Measurements from ENCODE around the gene GNAZ. TPM values are rescaled to one million over a fixed set of nuclear protein-coding genes. Genes with fewer than 3 reads are reported as not detected.
A peak's percentile ranks its signal among the peaks of the same experiment; 100 is the strongest.

GNAZ gene
- total RNA-seq, 2 experiments from 2014 or later, result 0.21 to 0.26 TPM

DNA sequence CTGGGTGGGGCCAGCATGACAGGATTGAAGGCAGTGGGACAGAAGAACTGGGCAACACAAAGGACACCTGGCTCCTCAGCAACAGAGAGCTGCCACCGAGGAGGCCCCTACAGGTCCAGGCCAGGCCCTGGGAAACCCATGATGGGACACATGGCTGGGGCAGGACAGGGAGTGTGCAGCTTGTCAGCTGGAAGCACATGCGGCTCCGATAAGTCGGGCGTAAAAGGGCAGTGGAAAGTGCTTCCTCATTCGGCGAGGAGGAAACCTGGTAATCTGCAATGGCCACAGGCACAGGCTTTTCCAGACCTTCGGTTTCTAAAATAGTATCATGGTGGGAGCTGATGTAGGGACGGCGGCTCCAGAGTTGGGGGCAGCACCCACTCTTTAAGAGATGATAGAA, 16.5 kb downstream of the GNAZ start:
- H3K27ac Mint-ChIP-seq, result no peak overlapping the region
- no peak for ATAC-seq
- no peak overlapping the region for H3K4me3 Mint-ChIP-seq
- POLR2A ChIA-PET, result no interaction called here
- H3K4me1 Mint-ChIP-seq (ENCODE audit: low read depth), result peaks cover 18% of the 10 kb centered on the region
- DNase-seq, result no peak
- no peaks in the 10 kb centered on the region for H3K36me3 Mint-ChIP-seq (ENCODE audit: low read depth)
- H3K27me3 Mint-ChIP-seq (ENCODE audit: low read depth), result peaks cover 15% of the 10 kb centered on the region
- CTCF ChIA-PET, result no interaction called here
- no peaks in the 10 kb centered on the region for H3K9me3 Mint-ChIP-seq (ENCODE audit: insufficient read depth)

DNA sequence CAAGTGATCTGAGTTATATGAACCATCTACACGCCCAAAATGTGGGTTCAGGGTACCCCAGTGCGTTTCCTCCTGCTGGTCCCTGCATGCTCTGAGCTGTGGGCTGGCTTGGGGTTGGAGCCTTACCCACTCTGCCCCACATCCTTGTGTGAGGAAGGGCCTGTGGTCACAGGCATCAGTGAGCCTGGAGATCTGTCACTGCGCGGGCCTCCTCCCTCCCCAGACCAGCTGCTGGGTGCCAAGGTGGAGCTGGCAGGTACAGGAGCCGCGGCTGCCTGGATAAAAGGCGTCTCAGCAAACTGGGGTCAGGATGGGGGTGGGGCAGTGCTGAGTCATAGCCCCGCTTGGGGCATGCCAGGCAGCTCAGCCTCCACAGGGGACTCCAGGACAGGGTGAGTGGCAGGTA, 17.9 kb downstream of the GNAZ start:
- peaks cover 11% of the 10 kb centered on the region for H3K27me3 Mint-ChIP-seq (ENCODE audit: low read depth)
- CTCF ChIA-PET, result no interaction called here
- H3K36me3 Mint-ChIP-seq (ENCODE audit: low read depth), result no peaks in the 10 kb centered on the region
- ATAC-seq (peak; percentile 69), DNase-seq (peak; percentile 45)
- H3K9me3 Mint-ChIP-seq (ENCODE audit: insufficient read depth), result no peaks in the 10 kb centered on the region
- POLR2A ChIA-PET, result no interaction called here
- H3K27ac Mint-ChIP-seq, result no peak overlapping the region
- H3K4me1 Mint-ChIP-seq (ENCODE audit: low read depth), result peaks cover 18% of the 10 kb centered on the region
- no peak overlapping the region for H3K4me3 Mint-ChIP-seq

- Mint-ChIP-seq H3K27ac (peak overlapping the region; percentile 18), H3K4me3 (no peak overlapping the region), H3K27me3 (ENCODE audit: low read depth) (peaks cover 11% of the 10 kb centered on the region), H3K36me3 (ENCODE audit: low read depth) (no peaks in the 10 kb centered on the region), H3K4me1 (ENCODE audit: low read depth) (peaks cover 18% of the 10 kb centered on the region), H3K9me3 (ENCODE audit: insufficient read depth) (no peaks in the 10 kb centered on the region)
- DNase-seq (no peak), ATAC-seq (no peak)
- ChIA-PET CTCF (no interaction called here), POLR2A (no interaction called here)
Measured at GRCh38 chr22:23089010-23089409, 18.7 kb downstream of the GNAZ start.

GRCh38 chr22:23089633-23090456, 19.5 kb downstream of the GNAZ start:
- Mint-ChIP-seq H3K27me3 (ENCODE audit: low read depth) (peaks cover 8% of the 10 kb centered on the region), H3K36me3 (ENCODE audit: low read depth) (no peaks in the 10 kb centered on the region), H3K9me3 (ENCODE audit: insufficient read depth) (no peaks in the 10 kb centered on the region), H3K27ac (no peak overlapping the region), H3K4me1 (ENCODE audit: low read depth) (peaks cover 18% of the 10 kb centered on the region), H3K4me3 (no peak overlapping the region)
- DNase-seq, result no peak
- CTCF ChIA-PET, result no interaction called here
- POLR2A ChIA-PET, result no interaction called here
- no peak for ATAC-seq

DNA sequence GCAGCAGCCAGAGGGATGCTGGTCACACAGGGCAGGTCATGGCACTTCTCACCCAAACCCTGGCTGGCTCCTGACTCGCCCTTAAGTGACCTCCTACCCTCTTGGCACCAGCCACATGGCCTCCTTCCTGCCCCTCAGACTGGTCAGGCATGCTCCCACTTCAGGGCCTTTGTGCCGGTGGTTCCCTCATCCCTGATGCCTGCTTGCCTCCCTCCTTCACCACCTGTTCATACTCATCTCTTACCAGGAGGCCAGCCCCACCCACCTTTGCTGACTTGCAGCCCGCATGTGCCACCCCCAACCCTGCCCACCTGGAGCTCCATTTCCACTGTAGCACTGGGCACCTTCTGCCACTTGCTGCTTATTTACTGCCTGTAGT, 20.1 kb downstream of the GNAZ start:
- no peak for ATAC-seq
- peaks cover 18% of the 10 kb centered on the region for H3K4me1 Mint-ChIP-seq (ENCODE audit: low read depth)

GRCh38 chr22:23091760-23092159, 21.4 kb downstream of the GNAZ start:
- POLR2A ChIA-PET, result no interaction called here
- Mint-ChIP-seq H3K27ac (no peak overlapping the region), H3K36me3 (ENCODE audit: low read depth) (no peaks in the 10 kb centered on the region), H3K27me3 (ENCODE audit: low read depth) (peaks cover 4% of the 10 kb centered on the region), H3K4me3 (no peak overlapping the region), H3K9me3 (ENCODE audit: insufficient read depth) (no peaks in the 10 kb centered on the region), H3K4me1 (ENCODE audit: low read depth) (peaks cover 18% of the 10 kb centered on the region)
- CTCF ChIA-PET, result no interaction called here
- DNase-seq, result no peak
- ATAC-seq, result no peak

More for the DNA sequence above, 20.1 kb downstream of the GNAZ start:
- Mint-ChIP-seq H3K9me3 (ENCODE audit: insufficient read depth) (no peaks in the 10 kb centered on the region), H3K4me3 (no peak overlapping the region), H3K27me3 (ENCODE audit: low read depth) (peaks cover 4% of the 10 kb centered on the region), H3K27ac (no peak overlapping the region), H3K36me3 (ENCODE audit: low read depth) (no peaks in the 10 kb centered on the region)
- CTCF ChIA-PET, result no interaction called here
- no peak for DNase-seq
- POLR2A ChIA-PET, result no interaction called here

GRCh38 chr22:23092217-23092955, 22.1 kb downstream of the GNAZ start:
- ATAC-seq, result no peak
- no peak for DNase-seq
- Mint-ChIP-seq H3K27ac (no peak overlapping the region), H3K4me1 (ENCODE audit: low read depth) (peaks cover 17% of the 10 kb centered on the region), H3K4me3 (no peak overlapping the region), H3K27me3 (ENCODE audit: low read depth) (peaks cover 4% of the 10 kb centered on the region), H3K9me3 (ENCODE audit: insufficient read depth) (no peaks in the 10 kb centered on the region), H3K36me3 (ENCODE audit: low read depth) (no peaks in the 10 kb centered on the region)
- CTCF ChIA-PET, result no interaction called here
- POLR2A ChIA-PET, result no interaction called here

DNA sequence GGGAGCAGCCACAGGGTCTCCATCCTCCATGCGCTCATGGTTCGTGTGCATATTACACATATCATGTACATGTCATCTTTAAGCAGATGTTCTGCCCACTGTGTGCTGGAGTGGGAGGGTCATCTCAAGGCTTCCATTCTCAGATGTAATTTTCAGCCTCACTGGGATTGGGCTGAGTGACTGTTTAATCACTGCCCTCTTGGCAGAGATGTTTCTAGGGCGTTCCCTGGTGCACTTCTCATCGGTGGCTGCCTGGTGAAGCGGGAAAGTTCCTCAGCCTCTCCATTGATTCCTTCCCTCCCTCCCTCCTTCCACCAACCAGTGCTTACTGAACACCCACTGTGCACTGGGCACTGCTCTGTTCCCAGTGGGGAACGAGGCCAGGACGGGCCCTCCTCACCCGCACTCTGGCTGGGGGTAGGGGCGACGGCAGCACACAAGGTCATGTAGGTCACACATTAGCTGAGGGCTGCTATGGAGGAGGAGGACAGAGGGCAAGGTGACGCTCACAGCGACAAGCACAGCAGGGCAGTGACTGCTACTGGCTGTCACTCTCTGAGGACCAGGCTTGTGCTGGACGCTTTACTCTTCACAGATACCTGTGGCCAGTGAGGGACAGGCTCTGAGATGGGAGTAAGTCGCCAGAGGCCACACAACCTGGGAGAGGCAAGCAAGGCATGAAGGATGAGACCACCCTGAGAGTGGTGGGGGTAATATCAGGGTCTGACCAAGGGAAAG, 22.9 kb downstream of the GNAZ start:
- Mint-ChIP-seq H3K27ac (no peak overlapping the region), H3K4me3 (no peak overlapping the region), H3K9me3 (ENCODE audit: insufficient read depth) (no peaks in the 10 kb centered on the region), H3K27me3 (ENCODE audit: low read depth) (no peaks in the 10 kb centered on the region), H3K4me1 (ENCODE audit: low read depth) (peaks cover 8% of the 10 kb centered on the region), H3K36me3 (ENCODE audit: low read depth) (no peaks in the 10 kb centered on the region)
- ChIA-PET POLR2A (no interaction called here), CTCF (no interaction called here)
- ATAC-seq (no peak), DNase-seq (no peak)

DNA sequence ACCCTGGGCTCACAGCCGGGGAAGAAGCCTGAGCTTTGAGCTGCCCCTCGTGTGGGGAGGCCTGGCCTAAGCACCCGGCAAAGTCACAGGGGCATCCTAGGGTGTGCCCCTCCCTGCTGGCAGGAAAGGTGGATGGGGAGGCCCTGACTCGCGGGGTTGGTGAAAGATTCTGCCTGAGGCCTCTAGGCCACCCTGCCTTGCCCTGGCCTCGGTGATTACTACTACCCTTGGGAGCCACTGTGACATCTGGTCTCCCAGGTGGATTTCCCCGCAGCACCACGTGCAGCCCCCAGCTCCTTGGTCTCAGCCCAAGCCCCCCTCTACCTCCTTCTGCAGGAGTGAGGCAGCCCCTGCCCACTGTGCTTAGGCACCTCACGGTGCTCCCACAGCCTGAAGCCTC, 23.9 kb downstream of the GNAZ start:
- no peak for DNase-seq
- Mint-ChIP-seq H3K4me3 (no peak overlapping the region), H3K27ac (no peak overlapping the region), H3K4me1 (ENCODE audit: low read depth) (no peaks in the 10 kb centered on the region), H3K9me3 (ENCODE audit: insufficient read depth) (no peaks in the 10 kb centered on the region), H3K36me3 (ENCODE audit: low read depth) (no peaks in the 10 kb centered on the region), H3K27me3 (ENCODE audit: low read depth) (no peaks in the 10 kb centered on the region)
- no peak for ATAC-seq
- CTCF ChIA-PET, result no interaction called here
- POLR2A ChIA-PET, result no interaction called here

GRCh38 chr22:23094695-23095681, 24.7 kb downstream of the GNAZ start:
- CTCF ChIA-PET, result no interaction called here
- no peak overlapping the region for H3K4me3 Mint-ChIP-seq
- H3K4me1 Mint-ChIP-seq (ENCODE audit: low read depth), result no peaks in the 10 kb centered on the region
- no peaks in the 10 kb centered on the region for H3K9me3 Mint-ChIP-seq (ENCODE audit: insufficient read depth)
- no peaks in the 10 kb centered on the region for H3K36me3 Mint-ChIP-seq (ENCODE audit: low read depth)
- no peaks in the 10 kb centered on the region for H3K27me3 Mint-ChIP-seq (ENCODE audit: low read depth)
- POLR2A ChIA-PET, result no interaction called here
- DNase-seq (no peak), ATAC-seq (no peak)
- no peak overlapping the region for H3K27ac Mint-ChIP-seq

- Mint-ChIP-seq H3K4me3 (no peak overlapping the region), H3K27ac (no peak overlapping the region), H3K9me3 (ENCODE audit: insufficient read depth) (no peaks in the 10 kb centered on the region), H3K4me1 (ENCODE audit: low read depth) (no peaks in the 10 kb centered on the region), H3K27me3 (ENCODE audit: low read depth) (no peaks in the 10 kb centered on the region), H3K36me3 (ENCODE audit: low read depth) (no peaks in the 10 kb centered on the region)
- CTCF ChIA-PET, result no interaction called here
- POLR2A ChIA-PET, result no interaction called here
- ATAC-seq (no peak), DNase-seq (no peak)
Measured at GRCh38 chr22:23095733-23096342, 25.5 kb downstream of the GNAZ start.

All from activated CD8-positive, alpha-beta T cell treated with anti-CD3 and anti-CD28 coated beads, Interleukin-2, amount 10 ng/mL, durations not matched to agents 7 days and 5 days (primary cell).